GM10847 (cell line): ENCODE data around the gene TSEN54.

Experiments used
- POLR2A ChIP-seq: IDR thresholded peaks from 2 replicates; pipeline ENCODE4 v1.6.1; 2011; ENCODE audit not compliant: insufficient read length; ENCODE audit errors: extremely low read depth

The TSEN54 gene

GRCh38 chr17:75555679-75556153, 39.4 kb downstream of the TSEN54 start:
- TF ChIP-seq POLR2A = no peak

- TF ChIP-seq POLR2A = no peak
Measured at GRCh38 chr17:75557075-75557851, 40.9 kb downstream of the TSEN54 start.

- no peak for TF ChIP-seq POLR2A
Measured at GRCh38 chr17:75557852-75558665, 41.7 kb downstream of the TSEN54 start.

- no peak for TF ChIP-seq POLR2A
Measured at GRCh38 chr17:75558666-75559530, 42.6 kb downstream of the TSEN54 start.

GRCh38 chr17:75559958-75560533, 43.7 kb downstream of the TSEN54 start:
- no peak for TF ChIP-seq POLR2A

- no peak for TF ChIP-seq POLR2A
Measured at GRCh38 chr17:75561927-75562603, 45.7 kb downstream of the TSEN54 start.

GRCh38 chr17:75563063-75563758, 46.9 kb downstream of the TSEN54 start:
- TF ChIP-seq POLR2A = no peak

- TF ChIP-seq POLR2A = no peak
Measured at GRCh38 chr17:75564195-75564594, 47.9 kb downstream of the TSEN54 start.

GRCh38 chr17:75565066-75565465, 48.7 kb downstream of the TSEN54 start:
- no peak for TF ChIP-seq POLR2A

GRCh38 chr17:75565618-75566017, 49.3 kb downstream of the TSEN54 start:
- no peak for TF ChIP-seq POLR2A

GRCh38 chr17:75566416-75566815, 50.1 kb downstream of the TSEN54 start:
- TF ChIP-seq POLR2A = no peak

- no peak for TF ChIP-seq POLR2A
Measured at GRCh38 chr17:75566834-75567233, 50.5 kb downstream of the TSEN54 start.

GRCh38 chr17:75568412-75569255, 52.3 kb downstream of the TSEN54 start:
- TF ChIP-seq POLR2A = no peak
